ENCODE measurements around the gene CYP4F11.
"Not testable (repeated sequence)": the region's sequence is repeated elsewhere in the genome, so short reads cannot be mapped to it uniquely, and the experiment has no call there.

Gene CYP4F11

DNA sequence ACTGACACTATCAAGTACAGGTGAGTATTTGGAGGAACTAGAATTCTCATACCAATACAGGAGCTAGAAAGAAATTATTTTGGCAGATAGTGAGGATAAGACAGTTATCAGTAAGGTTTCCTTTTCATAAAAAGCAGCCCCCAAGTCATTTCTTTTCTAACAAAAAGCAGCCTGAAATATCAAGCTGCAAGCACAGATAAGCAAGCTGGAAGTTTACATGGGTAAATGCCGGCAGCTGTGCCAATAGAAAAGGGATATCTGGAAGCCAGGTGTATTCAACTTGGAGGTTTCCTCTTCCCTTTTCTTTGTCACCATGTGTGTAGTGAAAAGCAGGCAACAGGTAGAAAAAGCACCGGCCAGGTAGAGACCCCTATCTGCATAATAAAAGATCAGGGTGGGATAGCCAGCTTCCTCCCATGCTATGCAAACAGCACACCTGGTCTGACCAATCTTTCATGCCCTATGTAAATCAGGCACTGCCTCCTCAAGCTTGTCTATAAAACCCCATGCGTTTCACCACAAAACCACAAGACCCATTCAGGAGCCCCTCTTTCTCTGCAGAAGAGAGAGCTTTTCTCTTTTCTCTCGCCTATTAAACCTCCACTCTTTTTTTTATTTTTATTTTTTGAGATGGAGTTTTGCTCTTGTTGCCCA lies 59.4 kb downstream of the CYP4F11 start:
- DNase-seq (ENCODE audit: low spot score), result no peak

DNA sequence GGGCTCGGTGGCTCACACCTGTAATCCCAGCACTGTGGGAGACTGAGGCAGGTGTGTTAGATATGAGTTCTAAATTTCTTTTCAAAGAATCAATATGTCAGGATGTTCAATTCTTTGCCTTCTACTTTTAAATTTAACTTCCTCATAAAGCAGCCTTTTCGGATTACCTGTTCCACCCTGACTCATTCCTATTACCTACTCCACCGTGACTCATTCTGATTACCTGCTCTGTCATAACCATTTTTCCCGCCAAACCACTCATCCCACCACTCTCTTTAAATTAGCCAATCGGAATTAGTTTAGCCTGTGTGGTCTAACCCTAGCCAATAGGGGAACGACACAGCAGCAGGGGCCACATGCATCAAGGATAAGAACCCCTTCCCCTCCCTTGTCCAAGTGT lies 60.6 kb downstream of the CYP4F11 start:
- DNase-seq (ENCODE audit: low spot score), result not testable (repeated sequence)

DNA sequence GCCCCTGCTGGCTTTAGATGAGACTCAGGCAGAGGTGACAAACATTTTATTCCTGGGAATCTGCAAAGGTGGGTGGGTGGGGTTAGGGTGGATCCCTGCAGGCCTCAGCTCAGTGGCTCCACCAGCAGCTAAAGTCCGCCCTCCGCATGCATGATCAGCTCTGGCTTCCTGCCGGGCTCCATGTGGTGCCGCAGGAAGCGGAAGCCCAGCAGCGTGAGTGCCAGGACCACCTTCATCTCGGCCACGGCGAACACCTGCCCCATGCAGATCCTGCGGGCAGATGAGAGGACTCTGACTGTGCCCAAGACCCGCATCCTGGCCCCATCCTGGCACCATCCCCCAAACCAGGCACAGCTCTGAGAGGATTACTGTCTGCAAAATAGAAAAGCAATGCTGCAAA lies 62.8 kb downstream of the CYP4F11 start:
- no peak for DNase-seq (ENCODE audit: low spot score)

DNA sequence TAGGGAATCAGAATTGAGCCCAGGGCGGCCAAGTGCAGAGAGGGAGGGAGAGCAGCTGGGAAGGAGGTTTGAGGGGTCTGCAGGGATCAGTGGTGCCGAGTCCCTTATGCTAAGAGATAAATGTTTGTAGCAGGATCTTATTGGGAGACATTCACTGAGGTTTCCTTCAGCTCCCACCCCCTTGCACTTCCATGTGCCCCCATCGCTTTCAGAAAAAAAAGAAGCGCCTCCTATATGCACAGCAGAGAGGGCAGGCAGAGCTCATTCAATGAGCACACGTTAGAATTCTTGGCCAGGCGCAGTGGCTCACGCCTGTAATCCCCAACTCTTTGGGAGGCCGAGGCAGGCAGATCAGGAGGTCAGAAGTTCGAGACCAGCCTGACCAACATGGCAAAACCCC lies 64.5 kb downstream of the CYP4F11 start:
- no peak for DNase-seq (ENCODE audit: low spot score)

DNA sequence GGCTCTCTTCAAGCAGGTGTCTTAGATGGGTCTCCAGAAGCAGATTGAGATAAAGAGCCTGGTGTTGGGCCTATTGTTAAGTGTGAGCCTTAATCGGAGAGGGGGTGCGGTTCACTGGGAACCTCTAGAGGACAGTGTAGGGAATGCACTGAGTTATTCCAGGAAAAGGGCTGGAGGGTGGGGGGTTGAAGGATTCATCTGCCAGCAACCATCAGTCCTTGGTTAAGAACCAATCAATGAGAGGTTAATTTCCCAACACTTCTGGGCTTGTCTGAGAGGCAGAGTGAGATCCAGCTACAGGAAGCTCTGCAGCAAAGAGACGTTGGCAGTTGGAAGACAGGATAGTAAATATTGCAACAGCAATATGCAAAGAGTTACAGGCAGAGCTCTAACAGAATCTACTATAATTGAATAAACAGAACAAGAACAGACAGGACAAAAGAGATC lies 65.2 kb downstream of the CYP4F11 start:
- peak; percentile 80 for DNase-seq (ENCODE audit: low spot score)

DNA sequence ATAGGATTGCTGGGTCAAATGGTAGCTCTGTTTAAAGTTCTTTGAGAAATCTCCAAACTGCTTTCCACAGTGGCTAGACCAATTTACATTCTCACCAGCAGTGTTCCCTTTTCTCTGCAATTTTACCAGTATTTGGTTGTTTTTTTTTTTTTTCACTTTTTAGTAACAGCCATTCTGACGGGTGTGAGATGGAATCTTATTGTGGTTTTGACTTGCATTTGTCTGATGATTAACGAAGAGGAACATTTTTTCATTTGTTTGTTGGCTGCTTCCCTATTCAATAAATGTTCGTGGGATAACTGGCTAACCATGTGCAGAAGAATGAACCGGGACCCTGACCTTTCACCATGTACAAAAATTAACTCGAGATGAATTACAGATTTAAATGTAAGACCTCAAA lies 67.7 kb downstream of the CYP4F11 start:
- DNase-seq (ENCODE audit: low spot score), result no peak

DNA sequence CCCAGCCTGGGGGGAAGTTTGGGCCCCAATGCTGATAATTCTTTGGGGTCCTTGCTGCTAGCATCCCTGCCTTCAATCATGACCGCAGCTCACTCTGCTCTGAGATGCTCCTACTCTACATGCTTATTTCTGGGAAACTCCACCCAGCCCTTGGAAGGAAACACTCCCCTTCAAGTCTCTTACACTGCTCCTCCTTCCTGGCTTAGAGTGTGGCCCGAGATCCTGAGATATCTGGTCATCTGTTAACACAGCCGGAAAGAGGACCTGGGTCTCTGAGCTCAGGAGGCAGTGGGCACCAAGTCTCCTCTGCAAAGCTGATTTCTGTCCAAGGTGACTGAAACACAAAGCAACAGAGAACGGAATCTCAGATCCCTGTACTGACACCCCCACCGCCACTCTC lies 69.5 kb downstream of the CYP4F11 start:
- DNase-seq (ENCODE audit: low spot score), result no peak

DNA sequence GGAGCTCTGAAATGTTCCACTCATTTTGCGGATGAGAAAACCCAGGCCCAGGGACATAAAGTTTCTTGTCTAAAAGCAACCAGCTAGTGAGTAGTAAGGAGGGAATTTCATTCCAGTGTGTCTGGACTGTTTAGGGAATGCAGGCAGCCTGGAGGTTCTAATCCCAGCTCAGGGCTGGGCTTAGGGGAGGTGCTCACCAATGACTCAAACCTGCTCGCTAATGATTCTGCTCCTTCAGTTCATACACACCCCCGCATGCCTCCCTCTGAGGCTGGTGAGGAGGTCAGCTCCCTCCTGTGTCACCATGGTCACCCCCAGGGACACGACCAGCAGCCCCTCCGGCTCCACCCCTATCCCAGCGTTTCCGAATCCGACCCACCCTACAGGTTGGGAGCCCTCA lies 71.1 kb downstream of the CYP4F11 start:
- no peak for DNase-seq (ENCODE audit: low spot score)

DNA sequence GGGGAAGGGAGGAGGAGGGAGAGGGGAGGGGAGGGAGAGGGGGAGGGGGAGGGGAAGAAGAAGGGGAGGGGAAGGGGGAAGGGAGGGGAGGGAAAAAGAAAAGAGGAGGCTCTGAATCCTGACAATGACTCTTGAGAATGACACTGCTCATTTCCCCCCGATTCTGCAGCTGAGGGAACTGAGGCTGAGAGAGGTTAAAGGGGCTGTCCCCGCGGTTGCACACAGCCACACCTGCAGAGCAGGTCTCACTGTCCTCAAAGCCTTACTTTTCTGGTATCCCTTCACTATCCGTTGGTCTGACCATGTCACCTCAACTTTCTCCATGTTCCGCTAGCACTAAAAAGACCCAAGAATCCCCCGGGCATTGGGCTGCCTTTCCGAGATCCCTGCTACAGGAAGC lies 71.9 kb downstream of the CYP4F11 start:
- no peak for DNase-seq (ENCODE audit: low spot score)
